GM20000 (cell line): ENCODE data around the gene PLXND1.

Experiments used
- DNase-seq: peaks from one replicate; pipeline ENCODE4 v3.0.0; 2012; ENCODE audit warnings: low spot score
- TF ChIP-seq, protein P1 (sequence below): IDR thresholded peaks from 2 replicates; pipeline ENCODE4 v1.5.1; 2012; ENCODE audit warnings: mild to moderate bottlenecking, control low read depth; ENCODE audit errors: extremely low read depth, missing control alignments

The PLXND1 gene

DNA sequence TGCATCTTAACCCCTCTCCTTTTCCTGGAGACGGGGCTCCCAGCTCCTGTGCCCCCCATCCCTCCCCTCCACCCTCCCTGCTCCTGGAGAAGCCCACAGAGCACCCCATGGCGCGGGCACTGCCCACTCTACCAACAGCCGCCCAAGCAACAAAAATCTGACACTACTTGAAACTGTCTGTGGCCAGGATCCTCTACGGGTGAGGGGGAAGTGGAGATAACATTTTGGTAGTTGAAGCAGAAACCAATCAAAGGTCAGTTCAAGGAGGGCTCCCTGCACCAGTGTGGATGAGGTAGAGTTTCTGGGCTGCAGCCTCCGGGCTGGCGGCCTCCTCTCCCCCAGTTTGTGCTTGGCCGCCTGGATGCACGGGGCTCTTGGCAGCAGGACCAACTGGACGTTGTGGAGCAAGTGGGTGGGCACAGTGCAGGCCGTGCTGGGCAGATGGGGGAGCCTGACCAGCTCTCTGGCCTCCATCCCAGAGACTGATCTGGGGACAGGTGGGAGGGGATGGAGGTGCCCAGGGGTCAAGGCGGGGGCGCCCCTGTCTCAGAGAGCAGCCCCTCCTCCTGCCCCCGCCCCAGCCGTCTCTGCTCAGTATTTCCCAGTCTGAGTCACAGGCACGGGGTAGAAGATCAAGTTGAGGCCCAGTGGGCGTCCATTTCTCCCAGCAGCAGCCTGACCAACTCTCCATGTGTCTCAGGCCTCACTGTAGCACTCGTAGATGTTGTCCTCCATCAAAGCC is 50.7 kb downstream of the PLXND1 start:
- TF ChIP-seq, protein P1, sequence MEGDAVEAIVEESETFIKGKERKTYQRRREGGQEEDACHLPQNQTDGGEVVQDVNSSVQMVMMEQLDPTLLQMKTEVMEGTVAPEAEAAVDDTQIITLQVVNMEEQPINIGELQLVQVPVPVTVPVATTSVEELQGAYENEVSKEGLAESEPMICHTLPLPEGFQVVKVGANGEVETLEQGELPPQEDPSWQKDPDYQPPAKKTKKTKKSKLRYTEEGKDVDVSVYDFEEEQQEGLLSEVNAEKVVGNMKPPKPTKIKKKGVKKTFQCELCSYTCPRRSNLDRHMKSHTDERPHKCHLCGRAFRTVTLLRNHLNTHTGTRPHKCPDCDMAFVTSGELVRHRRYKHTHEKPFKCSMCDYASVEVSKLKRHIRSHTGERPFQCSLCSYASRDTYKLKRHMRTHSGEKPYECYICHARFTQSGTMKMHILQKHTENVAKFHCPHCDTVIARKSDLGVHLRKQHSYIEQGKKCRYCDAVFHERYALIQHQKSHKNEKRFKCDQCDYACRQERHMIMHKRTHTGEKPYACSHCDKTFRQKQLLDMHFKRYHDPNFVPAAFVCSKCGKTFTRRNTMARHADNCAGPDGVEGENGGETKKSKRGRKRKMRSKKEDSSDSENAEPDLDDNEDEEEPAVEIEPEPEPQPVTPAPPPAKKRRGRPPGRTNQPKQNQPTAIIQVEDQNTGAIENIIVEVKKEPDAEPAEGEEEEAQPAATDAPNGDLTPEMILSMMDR, result no peak
- no peak for DNase-seq

GRCh38 chr3:129555153-129555550 is 51.3 kb downstream of the PLXND1 start:
- TF ChIP-seq, protein P1, result no peak
- DNase-seq, result no peak

- DNase-seq, result no peak
- TF ChIP-seq, protein P1, result no peak
Observed at GRCh38 chr3:129554356-129555152, 51.9 kb downstream of the PLXND1 start.

DNA sequence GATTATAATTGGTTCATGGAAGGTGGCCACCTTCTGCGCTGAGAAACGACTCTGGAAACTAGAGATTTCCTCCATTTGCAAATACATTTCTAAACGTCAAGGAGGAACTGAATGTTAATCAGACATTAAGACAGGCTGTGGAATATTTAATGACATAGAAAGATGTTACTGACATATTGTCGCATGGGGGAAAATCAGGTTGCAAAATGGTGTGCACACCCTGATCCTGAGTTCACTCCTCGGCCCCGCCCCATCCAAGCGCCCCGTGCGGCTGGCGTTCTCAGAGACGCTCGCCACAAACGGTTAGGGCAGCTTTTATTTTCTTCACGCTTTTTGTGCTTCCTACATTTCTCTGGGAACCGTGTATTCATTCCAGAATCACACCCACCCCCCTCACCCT is 52.8 kb downstream of the PLXND1 start:
- DNase-seq, result no peak

GRCh38 chr3:129553171-129553570 is 53.3 kb downstream of the PLXND1 start:
- TF ChIP-seq, protein P1, result no peak
- no peak for DNase-seq

More for the DNA sequence above, 52.8 kb downstream of the PLXND1 start:
- TF ChIP-seq, protein P1, result no peak

DNA sequence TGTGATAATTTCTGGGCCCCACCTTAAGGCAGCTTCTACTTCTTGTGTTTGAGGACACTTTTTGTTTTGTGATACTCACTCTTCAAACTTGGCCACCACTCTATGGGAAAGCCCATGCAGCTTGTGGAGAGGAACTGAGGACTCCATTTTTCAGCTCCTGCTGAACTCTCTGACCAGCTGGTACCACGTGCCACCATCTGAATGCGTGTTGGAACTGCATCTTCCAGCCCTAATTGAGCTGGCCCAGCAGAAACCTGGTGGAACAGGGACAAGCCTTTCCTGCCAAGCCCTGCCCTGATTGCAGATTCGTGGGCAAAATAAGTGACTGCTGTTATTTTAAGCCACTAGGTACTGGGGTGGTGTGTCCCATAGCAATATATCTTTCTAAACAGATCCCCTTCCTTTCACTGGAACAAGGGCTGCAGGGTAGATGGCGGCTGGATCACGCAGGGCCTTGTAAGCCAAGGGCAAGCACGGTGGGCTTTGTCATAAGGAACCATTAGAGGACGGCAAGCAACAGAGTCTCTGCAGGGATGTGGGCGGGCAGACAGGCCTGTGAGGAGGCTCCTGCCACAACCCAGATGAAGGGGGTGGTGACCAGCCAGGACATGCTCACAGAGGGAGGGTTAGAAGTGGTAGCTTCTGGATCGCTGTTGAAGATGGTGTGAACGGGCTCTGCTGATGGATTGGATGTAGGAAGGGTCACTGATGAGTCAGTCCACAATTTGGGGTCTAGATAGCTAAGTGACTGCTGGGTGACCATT is 54.0 kb downstream of the PLXND1 start:
- TF ChIP-seq, protein P1, result no peak
- no peak for DNase-seq
